Stimulated activated naive CD4-positive, alpha-beta T cell treated with Interleukin-2 at 50 U/mL for 16 hours (primary cell): Measurements from ENCODE around the gene MEGF9.

Source experiments
- DNase-seq: peaks from one replicate; lab custom pipeline; 2025; lab: John Stamatoyannopoulos, UW

Gene MEGF9

GRCh38 chr9:120621941-120622340, 92.3 kb downstream of the MEGF9 start:
- no peak for DNase-seq

- peak; percentile 31 for DNase-seq
Observed at GRCh38 chr9:120619751-120620655, 94.3 kb downstream of the MEGF9 start.

GRCh38 chr9:120616966-120617935, 97.0 kb downstream of the MEGF9 start:
- DNase-seq: no peak

- no peak for DNase-seq
Observed at GRCh38 chr9:120612218-120612617, 102.1 kb downstream of the MEGF9 start.

- no peak for DNase-seq
Observed at GRCh38 chr9:120611690-120612068, 102.6 kb downstream of the MEGF9 start.

- DNase-seq: no peak
Observed at GRCh38 chr9:120610975-120611689, 103.1 kb downstream of the MEGF9 start.

- no peak for DNase-seq
Observed at GRCh38 chr9:120609636-120610035, 104.6 kb downstream of the MEGF9 start.

GRCh38 chr9:120608421-120608820, 105.8 kb downstream of the MEGF9 start:
- DNase-seq: no peak

GRCh38 chr9:120603591-120603990, 110.7 kb downstream of the MEGF9 start:
- DNase-seq: no peak

- DNase-seq: no peak
Observed at GRCh38 chr9:120603010-120603409, 111.3 kb downstream of the MEGF9 start.

- DNase-seq: no peak
Observed at GRCh38 chr9:120593955-120594277, 120.4 kb downstream of the MEGF9 start.

GRCh38 chr9:120593250-120593954, 120.9 kb downstream of the MEGF9 start:
- DNase-seq: no peak

GRCh38 chr9:120592210-120592609, 122.1 kb downstream of the MEGF9 start:
- DNase-seq: no peak

GRCh38 chr9:120587328-120587727, 126.9 kb downstream of the MEGF9 start:
- DNase-seq: no peak

- DNase-seq: no peak
Observed at GRCh38 chr9:120583958-120584369, 130.3 kb downstream of the MEGF9 start.

- peak; percentile 93 for DNase-seq
Observed at GRCh38 chr9:120580051-120580896, 134.0 kb downstream of the MEGF9 start, which contains the start of gene CDK5RAP2. TSS of gene CDK5RAP2 (minus strand) at chr9:120580167. CDS start at chr9:120579978, 189 bp downstream.

GRCh38 chr9:120579139-120580050, 134.9 kb downstream of the MEGF9 start:
- no peak for DNase-seq

GRCh38 chr9:120574473-120574872, 139.8 kb downstream of the MEGF9 start:
- no peak for DNase-seq

GRCh38 chr9:120572472-120572871, 141.8 kb downstream of the MEGF9 start:
- DNase-seq: no peak
